ENCODE data around the gene RALGAPA1. TPM values are rescaled to one million over a fixed set of nuclear protein-coding genes. Genes with fewer than 3 reads are reported as not detected.

The RALGAPA1 gene
- total and polyA plus RNA-seq, 9 of the 15 experiments (the other 6 are each of a cell fraction or from before 2014, with no cell fraction given) = 2.5 to 16.3 (median 6.2) TPM

- TF ChIP-seq USF2 (CRISPR knock-in tag; IDR thresholded peaks at IDR 0.05) = peak; percentile 85
- TF ChIP-seq KDM1A (IDR thresholded peaks at IDR 0.05) = no peak
- no peak for TF ChIP-seq ETV6 (IDR thresholded peaks at IDR 0.05; ENCODE audit: borderline replicate concordance in 1 of 2, low read depth in 2 of 2, low read length in 1 of 2)
- peak; percentile 98 for TF ChIP-seq ETV6 (CRISPR knock-in tag; IDR thresholded peaks at IDR 0.05; ENCODE audit: borderline replicate concordance)
- TF ChIP-seq HCFC1 (IDR thresholded peaks at IDR 0.05; ENCODE audit: low read depth, low read length) = peak; percentile 45; the same call in 1 of the 2 replicates
- no peak for TF ChIP-seq PATZ1 (CRISPR knock-in tag; IDR thresholded peaks at IDR 0.05; ENCODE audit: borderline replicate concordance)
- TF ChIP-seq MBD1 (CRISPR knock-in tag; IDR thresholded peaks at IDR 0.05) = peak; percentile 26; the same call in 1 of the 2 replicates
- TF ChIP-seq RBM25 (IDR thresholded peaks at IDR 0.05; ENCODE audit: low read depth, low read length, severe bottlenecking) = no peak
- TF ChIP-seq ZNF23 (CRISPR knock-in tag; IDR thresholded peaks at IDR 0.05) = no peak
- TF ChIP-seq PPARD (CRISPR knock-in tag; IDR thresholded peaks at IDR 0.05) = no peak
- peak; percentile 100 for TF ChIP-seq ZNF511 (CRISPR knock-in tag; IDR thresholded peaks at IDR 0.05)
- TF ChIP-seq TAF7 (tag; IDR thresholded peaks at IDR 0.05) = no peak
- no peak for TF ChIP-seq JUNB (CRISPR knock-in tag; conservative IDR thresholded peaks at IDR 0.05)
- no peak for TF ChIP-seq MCM2 (IDR thresholded peaks at IDR 0.05; ENCODE audit: low read depth)
- peak; percentile 51; the same call in 1 of the 2 replicates for TF ChIP-seq MXI1 (IDR thresholded peaks at IDR 0.05; ENCODE audit: low read depth, low read length)
- TF ChIP-seq FOXK2 (conservative IDR thresholded peaks at IDR 0.05 in 1 of 2, IDR thresholded peaks at IDR 0.05 in 1 of 2; ENCODE audit: low read depth in 2 of 2) = no peak
- no peak for TF ChIP-seq ZNF764 (CRISPR knock-in tag; IDR thresholded peaks at IDR 0.05; ENCODE audit: low read depth)
- no peak for TF ChIP-seq ESRRB (CRISPR knock-in tag; IDR thresholded peaks at IDR 0.05; ENCODE audit: borderline replicate concordance)
- TF ChIP-seq ZFP1 (CRISPR knock-in tag; IDR thresholded peaks at IDR 0.05) = no peak
Measured at GRCh38 chr14:35534873-35535482, 274.1 kb downstream of the RALGAPA1 start (continued).

All from K562 (cell line).